Endodermal cell (in vitro differentiated cells): ENCODE data around the gene ABI3BP. TPM values are rescaled to one million over a fixed set of nuclear protein-coding genes. Genes with fewer than 3 reads are reported as not detected.

Source experiments
- DNase-seq: peaks from one replicate; pipeline ENCODE4 v3.0.0-alpha.2; 2017
- H3K27ac ChIP-seq: 2 replicates; pipeline ENCODE4 v1.5.1; 2013; ENCODE audit warnings: mild to moderate bottlenecking, low read depth, low read length, moderate library complexity
- H3K27me3 ChIP-seq: 2 replicates; pipeline ENCODE4 v1.6.1; 2013; ENCODE audit warnings: mild to moderate bottlenecking, low read length, moderate library complexity; ENCODE audit not compliant: insufficient read depth, control insufficient read depth, poor library complexity, severe bottlenecking
- H3K36me3 ChIP-seq: 2 replicates; pipeline ENCODE4 v1.7.0; 2013; ENCODE audit warnings: mild to moderate bottlenecking, low read length, moderate library complexity; ENCODE audit not compliant: control insufficient read depth, insufficient read depth
- H3K4me1 ChIP-seq: one replicate; pipeline ENCODE4 v1.7.0; 2013; ENCODE audit warnings: low read length; ENCODE audit not compliant: control insufficient read depth, insufficient read depth
- H3K4me3 ChIP-seq: 2 replicates; pipeline ENCODE4 v1.5.1; 2013; ENCODE audit warnings: mild to moderate bottlenecking, low read length, moderate library complexity
- H3K9ac ChIP-seq: 2 replicates; pipeline ENCODE4 v1.6.1; 2013; ENCODE audit warnings: mild to moderate bottlenecking, low read length, moderate library complexity; ENCODE audit not compliant: poor library complexity, severe bottlenecking; ENCODE audit errors: extremely low read depth
- H3K9me3 ChIP-seq: 2 replicates; pipeline ENCODE4 v1.6.1; 2013; ENCODE audit warnings: mild to moderate bottlenecking, low read length, moderate library complexity; ENCODE audit not compliant: control insufficient read depth
- H3K27ac Mint-ChIP-seq: 2 replicates; pipeline ENCODE4 v1.8.0; 2020; ENCODE audit warnings: mixed read lengths
- H3K27me3 Mint-ChIP-seq: 2 replicates; pipeline ENCODE4 v1.8.0; 2021; ENCODE audit warnings: mild to moderate bottlenecking, mixed read lengths; ENCODE audit not compliant: insufficient read depth
- H3K36me3 Mint-ChIP-seq: 2 replicates; pipeline ENCODE4 v1.8.0; 2020; ENCODE audit warnings: low read depth, mixed read lengths
- H3K4me1 Mint-ChIP-seq: 2 replicates; pipeline ENCODE4 v1.8.0; 2020; ENCODE audit warnings: mixed read lengths
- H3K4me3 Mint-ChIP-seq: 2 replicates; pipeline ENCODE4 v1.8.0; 2020; ENCODE audit warnings: mild to moderate bottlenecking, moderate library complexity, mixed read lengths
- H3K9me3 Mint-ChIP-seq: 2 replicates; pipeline ENCODE4 v1.8.0; 2020; ENCODE audit warnings: mild to moderate bottlenecking, mixed read lengths
- CTCF ChIP-seq: fragments of 200-600 bp; sonication (generic); conservative IDR thresholded peaks from 2 replicates; pipeline ENCODE4 v1.5.0; 2021; ENCODE audit warnings: antibody characterized with exemption, mild to moderate bottlenecking
- WGBS, 2 experiments: methylation state at CpG; one replicate each; pipeline versions ENCODE4 v1.1.5 to v1.1.7; 2013; ENCODE audit warnings: missing lambda C conversion rate in 2 of 2, mixed read lengths in 1 of 2; ENCODE audit not compliant: insufficient coverage in 1 of 2, insufficient read length in 1 of 2; 5-methylcytosine and 5-hydroxymethylcytosine counted together
- total RNA-seq, 2 donors: library from RNA; stranded (reverse); fragmentation: NEBNext Ultra II Directional in 1 of 2; extraction: Animal tissue kit (Norgen Biotek cat#: 25700) in 1 of 2; gene quantifications; 2 replicates in 1 of 2; 3 replicates in 1 of 2; pipeline ENCODE4 v1.2.1, GENCODE V29; 2021

The ABI3BP gene
- total RNA-seq, 2 donors from 2014 or later, result 0.42 TPM; not detected in 1

DNA sequence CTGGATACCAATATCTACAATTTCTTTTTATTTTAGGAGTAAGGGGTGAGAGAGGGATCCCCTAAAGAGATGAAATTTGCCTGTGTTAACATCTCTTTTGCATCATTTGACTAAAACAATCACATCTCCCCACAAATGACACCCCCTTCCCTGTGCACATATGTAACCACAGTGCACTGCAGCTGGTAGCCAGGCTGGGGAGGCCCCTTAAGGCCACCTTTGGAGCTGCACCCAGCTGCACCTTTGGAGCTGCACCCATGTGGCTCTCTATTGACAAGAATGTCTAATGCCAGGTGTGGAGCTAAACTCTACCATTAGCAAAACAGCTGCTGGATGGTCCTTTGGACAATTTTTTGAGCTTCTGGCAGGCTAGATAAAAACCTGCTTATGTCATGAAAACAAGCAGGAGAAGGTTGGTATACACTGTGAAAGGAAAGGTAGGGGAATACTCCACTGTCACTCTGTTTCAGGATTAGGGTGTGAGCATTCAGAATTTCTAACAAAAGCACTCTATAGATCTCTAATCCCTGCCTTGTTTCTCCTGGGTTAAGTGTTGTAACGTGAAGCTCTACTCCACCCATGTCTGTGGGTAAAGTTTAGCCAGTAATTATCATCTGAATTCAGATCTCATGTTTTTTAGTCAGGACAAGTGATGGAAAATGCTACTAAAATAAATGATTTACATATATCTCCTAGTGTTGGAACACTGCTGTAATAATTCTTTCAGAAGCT is 231.8 kb downstream of the ABI3BP start:
- no peak overlapping the region for H3K9ac ChIP-seq
- Mint-ChIP-seq H3K36me3 (no peaks in the 10 kb centered on the region), H3K9me3 (no peaks in the 10 kb centered on the region), H3K4me3 (no peak overlapping the region), H3K27ac (no peak overlapping the region), H3K4me1 (peaks cover 12% of the 10 kb centered on the region), H3K27me3 (peaks cover 3% of the 10 kb centered on the region)
- peaks cover 2% of the 10 kb centered on the region for H3K4me1 ChIP-seq
- H3K27me3 ChIP-seq, result no peaks in the 10 kb centered on the region
- DNase-seq, result peak; percentile 74
- no peak overlapping the region for H3K27ac ChIP-seq
- H3K4me3 ChIP-seq, result no peak overlapping the region
- TF ChIP-seq CTCF, result peak; percentile 74
- WGBS, 2 experiments, result 83 to 100% methylated on average over 1 of the region's 1 CpG
- H3K9me3 ChIP-seq, result no peaks in the 10 kb centered on the region
- no peaks in the 10 kb centered on the region for H3K36me3 ChIP-seq

- Histone ChIP-seq H3K9me3 (no peaks in the 10 kb centered on the region), H3K4me1 (peaks cover 2% of the 10 kb centered on the region), H3K27ac (no peak overlapping the region), H3K36me3 (no peaks in the 10 kb centered on the region), H3K27me3 (no peaks in the 10 kb centered on the region), H3K9ac (no peak overlapping the region), H3K4me3 (no peak overlapping the region)
- TF ChIP-seq CTCF, result no peak
- Mint-ChIP-seq H3K36me3 (no peaks in the 10 kb centered on the region), H3K27ac (no peak overlapping the region), H3K27me3 (peaks cover 3% of the 10 kb centered on the region), H3K9me3 (no peaks in the 10 kb centered on the region), H3K4me1 (peaks cover 12% of the 10 kb centered on the region), H3K4me3 (no peak overlapping the region)
- DNase-seq, result no peak
- WGBS, 2 experiments, result 78 to 89% methylated on average over 4 of the region's 4 CpGs
Measured at GRCh38 chr3:100760377-100760776, 232.8 kb downstream of the ABI3BP start.

DNA sequence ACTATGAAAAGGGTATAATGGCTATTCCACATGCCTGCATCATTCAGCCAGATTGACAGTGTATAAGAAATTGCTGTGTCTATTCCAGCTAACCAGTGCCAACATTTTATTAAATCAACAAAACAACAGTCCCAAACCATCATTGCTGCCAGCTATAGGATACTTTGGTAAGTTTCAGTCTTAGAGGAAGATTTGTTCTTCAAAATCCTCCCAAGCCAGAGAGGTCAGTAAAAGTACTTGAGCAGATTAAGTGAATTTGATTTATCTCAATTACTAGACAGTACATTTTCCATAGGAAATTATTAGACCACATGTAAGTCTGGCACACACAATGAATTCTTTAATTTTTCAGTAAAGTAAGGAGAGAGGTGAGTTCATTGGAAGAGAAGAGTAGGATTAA is 233.3 kb downstream of the ABI3BP start:
- no peaks in the 10 kb centered on the region for H3K36me3 ChIP-seq
- TF ChIP-seq CTCF, result no peak
- no peak overlapping the region for H3K9ac ChIP-seq
- no peak overlapping the region for H3K27ac ChIP-seq
- no peak overlapping the region for H3K4me3 ChIP-seq
- peaks cover 3% of the 10 kb centered on the region for H3K36me3 Mint-ChIP-seq
- H3K4me3 Mint-ChIP-seq, result no peak overlapping the region
- H3K27ac Mint-ChIP-seq, result no peak overlapping the region
- DNase-seq, result no peak
- peaks cover 3% of the 10 kb centered on the region for H3K27me3 Mint-ChIP-seq
- H3K4me1 Mint-ChIP-seq, result peaks cover 12% of the 10 kb centered on the region
- no peaks in the 10 kb centered on the region for H3K9me3 ChIP-seq
- no peaks in the 10 kb centered on the region for H3K9me3 Mint-ChIP-seq
- peaks cover 2% of the 10 kb centered on the region for H3K4me1 ChIP-seq
- no peaks in the 10 kb centered on the region for H3K27me3 ChIP-seq
